GM23338 (cell line): ENCODE results near the gene DUSP7. TPM values are rescaled to one million over a fixed set of nuclear protein-coding genes. Genes with fewer than 3 reads are reported as not detected.

ENCODE experiments used
- ATAC-seq: fragments of 200-7000 bp; cut with Tn5 transposase; 3 replicates; pipeline ENCODE4 v1.9.1; 2020
- DNase-seq: peaks from one replicate; pipeline ENCODE4 v3.0.0-alpha.2; 2015; ENCODE audit warnings: low spot score
- H2AFZ ChIP-seq: fragments of 200-600 bp; sonication (generic); 2 replicates; pipeline ENCODE4 v1.8.0; 2016; ENCODE audit warnings: antibody characterized with exemption, mild to moderate bottlenecking, moderate library complexity
- H3F3A ChIP-seq: fragments of 200-600 bp; sonication (generic); replicated peaks from 2 replicates; pipeline ENCODE4 v1.8.0; 2017; ENCODE audit warnings: antibody characterized with exemption, mixed run types, low read depth
- H3K27ac ChIP-seq: fragments of 200-600 bp; sonication (generic); 2 replicates; pipeline ENCODE4 v1.6.1; 2016; ENCODE audit warnings: low read depth
- H3K27me3 ChIP-seq: fragments of 200-600 bp; sonication (generic); 2 replicates; pipeline ENCODE4 v1.8.0; 2016; ENCODE audit warnings: mild to moderate bottlenecking, mixed run types, moderate library complexity; ENCODE audit not compliant: insufficient read depth
- H3K36me3 ChIP-seq: fragments of 200-600 bp; sonication (generic); 2 replicates; pipeline ENCODE4 v1.8.0; 2016; ENCODE audit warnings: mild to moderate bottlenecking; ENCODE audit not compliant: insufficient read depth
- H3K4me1 ChIP-seq: fragments of 200-600 bp; sonication (generic); 2 replicates; pipeline ENCODE4 v1.8.0; 2016; ENCODE audit warnings: mild to moderate bottlenecking, moderate library complexity; ENCODE audit not compliant: insufficient read depth
- H3K4me2 ChIP-seq: fragments of 200-600 bp; sonication (generic); 2 replicates; pipeline ENCODE4 v1.7.1; 2017; ENCODE audit warnings: mixed run types
- H3K4me3 ChIP-seq: fragments of 200-600 bp; sonication (generic); 2 replicates; pipeline ENCODE4 v1.6.1; 2016; ENCODE audit warnings: mixed run types
- H3K79me2 ChIP-seq: fragments of 200-600 bp; sonication (generic); replicated peaks from 2 replicates; pipeline ENCODE4 v1.8.0; 2017; ENCODE audit warnings: mild to moderate bottlenecking; ENCODE audit not compliant: insufficient read depth
- H3K9me2 ChIP-seq: fragments of 200-600 bp; sonication (generic); 2 replicates; pipeline ENCODE4 v1.8.0; 2017; ENCODE audit not compliant: insufficient read depth
- H4K20me1 ChIP-seq: fragments of 200-600 bp; sonication (generic); replicated peaks from 2 replicates; pipeline ENCODE4 v1.8.0; 2017; ENCODE audit warnings: mild to moderate bottlenecking; ENCODE audit not compliant: insufficient read depth
- H3K27ac Mint-ChIP-seq: 2 replicates; pipeline ENCODE4 v1.8.0; 2020; ENCODE audit warnings: inconsistent platforms, mild to moderate bottlenecking, moderate library complexity, mixed read lengths
- H3K27me3 Mint-ChIP-seq: 3 replicates; pipeline ENCODE4 v1.8.0; 2022; ENCODE audit warnings: low read depth, mild to moderate bottlenecking, moderate library complexity, mixed read lengths, inconsistent platforms; ENCODE audit not compliant: insufficient read depth, poor library complexity
- H3K36me3 Mint-ChIP-seq: 3 replicates; pipeline ENCODE4 v1.8.0; 2021; ENCODE audit warnings: low read depth, mild to moderate bottlenecking, inconsistent platforms, moderate library complexity, mixed read lengths
- H3K4me1 Mint-ChIP-seq: 3 replicates; pipeline ENCODE4 v1.8.0; 2020; ENCODE audit warnings: mild to moderate bottlenecking, inconsistent platforms, mixed read lengths
- H3K4me3 Mint-ChIP-seq: 3 replicates; pipeline ENCODE4 v1.8.0; 2021; ENCODE audit warnings: moderate library complexity, mild to moderate bottlenecking, inconsistent platforms, mixed read lengths
- H3K9me3 Mint-ChIP-seq: 3 replicates; pipeline ENCODE4 v1.8.0; 2020; ENCODE audit warnings: moderate library complexity, mild to moderate bottlenecking, inconsistent platforms, mixed read lengths
- CREB1 ChIP-seq: fragments of 250-450 bp; sonication (Bioruptor Pico); IDR thresholded peaks from 2 replicates; pipeline ENCODE4 v1.5.0; 2020; ENCODE audit warnings: low read depth, mild to moderate bottlenecking, moderate library complexity
- ETS1 ChIP-seq: IDR thresholded peaks from 2 replicates; pipeline ENCODE4 v1.6.1; 2016; ENCODE audit warnings: antibody characterized with exemption
- EZH2 ChIP-seq: fragments of 200-600 bp; sonication (generic); IDR thresholded peaks from one replicate; pipeline ENCODE4 v1.8.0; 2017; ENCODE audit warnings: antibody characterized with exemption, mild to moderate bottlenecking, low read depth; ENCODE audit not compliant: unreplicated experiment
- EZH2phosphoT487 ChIP-seq: fragments of 200-600 bp; sonication (generic); IDR thresholded peaks from one replicate; pipeline ENCODE4 v1.8.1; 2018; ENCODE audit warnings: antibody characterized with exemption; ENCODE audit not compliant: unreplicated experiment
- JUNB ChIP-seq: IDR thresholded peaks from one replicate; pipeline ENCODE4 v1.6.1; 2016; ENCODE audit warnings: antibody characterized with exemption; ENCODE audit not compliant: unreplicated experiment
- NANOG ChIP-seq: IDR thresholded peaks from 2 replicates; pipeline ENCODE4 v1.6.1; 2016; ENCODE audit warnings: antibody characterized with exemption, borderline replicate concordance
- REST ChIP-seq: IDR thresholded peaks from one replicate; pipeline ENCODE4 v1.6.1; 2018; ENCODE audit warnings: antibody characterized with exemption; ENCODE audit not compliant: unreplicated experiment
- STAT1 ChIP-seq: IDR thresholded peaks from one replicate; pipeline ENCODE4 v1.6.1; 2016; ENCODE audit warnings: antibody characterized with exemption; ENCODE audit not compliant: unreplicated experiment
- ZNF331 ChIP-seq: fragments of 250-450 bp; sonication (Bioruptor Pico); IDR thresholded peaks from 2 replicates; pipeline ENCODE4 v1.5.0; 2020; ENCODE audit warnings: low read depth, mild to moderate bottlenecking, moderate library complexity
- ZNF462 ChIP-seq: fragments of 250-450 bp; sonication (Bioruptor Pico); IDR thresholded peaks from 2 replicates; pipeline ENCODE4 v1.5.0; 2020; ENCODE audit warnings: mild to moderate bottlenecking, moderate library complexity
- polyA plus RNA-seq: library from polyadenylated mRNA; unstranded; fragments of >200 nt; fragmentation: Nextera tagmentation; extraction: Ambion mirVana; gene quantifications from 2 replicates; pipeline ENCODE4 v1.2.1, GENCODE V29; 2016
- total RNA-seq: library from RNA; depleted of rRNA; stranded (reverse); fragments of >200 nt; shearing (Covaris generic); gene quantifications from 2 replicates; pipeline ENCODE4 v1.2.3, GENCODE V29; 2014

The DUSP7 gene
- total and polyA plus RNA-seq, 2 experiments from 2014 or later = 5.6 to 14.7 TPM

- H3K36me3 ChIP-seq = 0 out of 2 replicates have a peak, but pooled peaks cover 11% of the 10 kb centered on the region
- TF ChIP-seq NANOG (no peak), ZNF331 (CRISPR knock-in tag) (no peak), ZNF462 (CRISPR knock-in tag) (no peak), EZH2 (no peak), STAT1 (no peak), CREB1 (CRISPR knock-in tag) (no peak), JUNB (no peak), ETS1 (no peak), EZH2phosphoT487 (no peak), REST (no peak)
- H3K9me3 Mint-ChIP-seq = no peaks in the 10 kb centered on the region; the same call in 2 of the 3 replicates
- no peak overlapping the region for H3K4me3 Mint-ChIP-seq
- H3F3A ChIP-seq = no peaks in the 10 kb centered on the region
- H3K9me2 ChIP-seq = no peaks in the 10 kb centered on the region
- no peak overlapping the region for H3K4me2 ChIP-seq
- no peaks in the 10 kb centered on the region for H3K4me1 ChIP-seq
- DNase-seq = no peak
- no peaks in the 10 kb centered on the region for H3K79me2 ChIP-seq
- no peaks in the 10 kb centered on the region for H3K27me3 Mint-ChIP-seq
- no peaks in the 10 kb centered on the region for H4K20me1 ChIP-seq
- no peaks in the 10 kb centered on the region for H3K27me3 ChIP-seq
- no peak overlapping the region for H3K27ac ChIP-seq
- no peaks in the 10 kb centered on the region for H3K4me1 Mint-ChIP-seq
- H3K27ac Mint-ChIP-seq = no peak overlapping the region
- no peak for ATAC-seq
- H3K36me3 Mint-ChIP-seq = peaks cover 51% of the 10 kb centered on the region
- no peak overlapping the region for H2AFZ ChIP-seq
- no peak overlapping the region for H3K4me3 ChIP-seq
Measured at GRCh38 chr3:52104684-52105640, 48.6 kb upstream of the DUSP7 start.
